ENCODE measurements around the gene TUBB4A.
"Not testable (repeated sequence)": the region's sequence is repeated elsewhere in the genome, so short reads cannot be mapped to it uniquely, and the experiment has no call there.

TUBB4A gene

GRCh38 chr19:6501740-6502648, at the start of gene TUBB4A:
Gene TUBB4A (minus strand): TSS chr19:6502309. CDS start chr19:6502212, 97 bp downstream.
- TF ChIP-seq JUND (IDR thresholded peaks at IDR 0.05; ENCODE audit: low read depth) = no peak
- DNase-seq (ENCODE audit: low read depth in 1 of 2, low spot score in 1 of 2) = peak in 1 of 2 experiments; percentile 5
- in situ Hi-C loops (cut with HindIII; ENCODE audit: low pct_unique_long_range_greater_than_20kb, low sequenced_read_pairs) = no loop called here

GRCh38 chr19:6551091-6551490, 49.0 kb upstream of the TUBB4A start:
- no peak for TF ChIP-seq JUND (IDR thresholded peaks at IDR 0.05; ENCODE audit: low read depth)
- no peak for DNase-seq (ENCODE audit: low read depth in 1 of 2, low spot score in 1 of 2)
- in situ Hi-C loops (cut with HindIII; ENCODE audit: low pct_unique_long_range_greater_than_20kb, low sequenced_read_pairs) = no loop called here

GRCh38 chr19:6550679-6551078, 48.6 kb upstream of the TUBB4A start:
- in situ Hi-C loops (cut with HindIII; ENCODE audit: low pct_unique_long_range_greater_than_20kb, low sequenced_read_pairs); DNase-seq (ENCODE audit: low read depth in 1 of 2, low spot score in 1 of 2): not testable (repeated sequence)

GRCh38 chr19:6543866-6544347, 41.8 kb upstream of the TUBB4A start:
- no peak for TF ChIP-seq JUND (IDR thresholded peaks at IDR 0.05; ENCODE audit: low read depth)
- in situ Hi-C loops (cut with HindIII; ENCODE audit: low pct_unique_long_range_greater_than_20kb, low sequenced_read_pairs) = no loop called here

GRCh38 chr19:6540918-6541689, 39.0 kb upstream of the TUBB4A start:
- in situ Hi-C loops (cut with HindIII; ENCODE audit: low pct_unique_long_range_greater_than_20kb, low sequenced_read_pairs) = no loop called here
- no peak for DNase-seq (ENCODE audit: low read depth in 1 of 2, low spot score in 1 of 2)
- no peak for TF ChIP-seq JUND (IDR thresholded peaks at IDR 0.05; ENCODE audit: low read depth)

More at GRCh38 chr19:6543866-6544347, 41.8 kb upstream of the TUBB4A start:
- DNase-seq (ENCODE audit: low read depth in 1 of 2, low spot score in 1 of 2) = no peak

GRCh38 chr19:6539514-6539913, 37.4 kb upstream of the TUBB4A start:
- no peak for TF ChIP-seq JUND (IDR thresholded peaks at IDR 0.05; ENCODE audit: low read depth)
- DNase-seq (ENCODE audit: low read depth in 1 of 2, low spot score in 1 of 2) = no peak
- in situ Hi-C loops (cut with HindIII; ENCODE audit: low pct_unique_long_range_greater_than_20kb, low sequenced_read_pairs) = no loop called here

- in situ Hi-C loops (cut with HindIII; ENCODE audit: low pct_unique_long_range_greater_than_20kb, low sequenced_read_pairs) = no loop called here
- no peak for TF ChIP-seq JUND (IDR thresholded peaks at IDR 0.05; ENCODE audit: low read depth)
- no peak for DNase-seq (ENCODE audit: low read depth in 1 of 2, low spot score in 1 of 2)
These were observed 33.5 kb upstream of the TUBB4A start for GRCh38 chr19:6535558-6536137.

GRCh38 chr19:6534451-6535093, 32.5 kb upstream of the TUBB4A start:
- no peak for TF ChIP-seq JUND (IDR thresholded peaks at IDR 0.05; ENCODE audit: low read depth)
- no peak for DNase-seq (ENCODE audit: low read depth in 1 of 2, low spot score in 1 of 2)
- in situ Hi-C loops (cut with HindIII; ENCODE audit: low pct_unique_long_range_greater_than_20kb, low sequenced_read_pairs) = no loop called here

- in situ Hi-C loops (cut with HindIII; ENCODE audit: low pct_unique_long_range_greater_than_20kb, low sequenced_read_pairs) = no loop called here
- DNase-seq (ENCODE audit: low read depth in 1 of 2, low spot score in 1 of 2) = no peak
- no peak for TF ChIP-seq JUND (IDR thresholded peaks at IDR 0.05; ENCODE audit: low read depth)
These were observed 31.8 kb upstream of the TUBB4A start for GRCh38 chr19:6533746-6534418.

GRCh38 chr19:6533000-6533328, 30.9 kb upstream of the TUBB4A start:
- in situ Hi-C loops (cut with HindIII; ENCODE audit: low pct_unique_long_range_greater_than_20kb, low sequenced_read_pairs) = no loop called here
- no peak for TF ChIP-seq JUND (IDR thresholded peaks at IDR 0.05; ENCODE audit: low read depth)
- no peak for DNase-seq (ENCODE audit: low read depth in 1 of 2, low spot score in 1 of 2)

GRCh38 chr19:6532244-6532999, 30.3 kb upstream of the TUBB4A start:
- in situ Hi-C loops (cut with HindIII; ENCODE audit: low pct_unique_long_range_greater_than_20kb, low sequenced_read_pairs) = no loop called here
- TF ChIP-seq JUND (IDR thresholded peaks at IDR 0.05; ENCODE audit: low read depth) = no peak
- no peak for DNase-seq (ENCODE audit: low read depth in 1 of 2, low spot score in 1 of 2)

Data from T47D (cell line).